Suppressor macrophage treated with lipopolysaccharide for 4 hours (primary cell): Measurements from ENCODE around the gene TBX1.
"Not testable (repeated sequence)": the region's sequence is repeated elsewhere in the genome, so short reads cannot be mapped to it uniquely, and the experiment has no call there.

Experiments
- DNase-seq: peaks from one replicate; pipeline ENCODE4 v3.0.0-alpha.2; 2020

Gene TBX1

GRCh38 chr22:19723232-19723982, 37.2 kb upstream of the TBX1 start, which contains the start of gene GP1BB:
Gene GP1BB, plus strand, starts transcription at chr22:19723539. Its CDS starts 31 bp downstream, at chr22:19723570.
- DNase-seq: peak; percentile 32

- peak; percentile 48 for DNase-seq
Observed at GRCh38 chr22:19723983-19724827, 36.4 kb upstream of the TBX1 start.

GRCh38 chr22:19724927-19725661, 35.5 kb upstream of the TBX1 start:
- DNase-seq: no peak

- DNase-seq: not testable (repeated sequence)
Observed at GRCh38 chr22:19726064-19726788, 34.4 kb upstream of the TBX1 start.

GRCh38 chr22:19727310-19728150, 33.0 kb upstream of the TBX1 start:
- no peak for DNase-seq

- no peak for DNase-seq
Observed at GRCh38 chr22:19728271-19728670, 32.3 kb upstream of the TBX1 start.

GRCh38 chr22:19728836-19729235, 31.7 kb upstream of the TBX1 start:
- no peak for DNase-seq

- no peak for DNase-seq
Observed at GRCh38 chr22:19729507-19729906, 31.1 kb upstream of the TBX1 start.

GRCh38 chr22:19730198-19730597, 30.4 kb upstream of the TBX1 start:
- no peak for DNase-seq

- peak; percentile 88 for DNase-seq
Observed at GRCh38 chr22:19730655-19731360, 29.8 kb upstream of the TBX1 start.

GRCh38 chr22:19731361-19732135, 29.0 kb upstream of the TBX1 start:
- no peak for DNase-seq

GRCh38 chr22:19732403-19733113, 28.0 kb upstream of the TBX1 start:
- no peak for DNase-seq

- DNase-seq: no peak
Observed at GRCh38 chr22:19733755-19734154, 26.8 kb upstream of the TBX1 start.

GRCh38 chr22:19734163-19734562, 26.4 kb upstream of the TBX1 start:
- DNase-seq: no peak

GRCh38 chr22:19734837-19735382, 25.7 kb upstream of the TBX1 start:
- no peak for DNase-seq

GRCh38 chr22:19735665-19736510, 24.7 kb upstream of the TBX1 start:
- no peak for DNase-seq

- DNase-seq: no peak
Observed at GRCh38 chr22:19737846-19738663, 22.5 kb upstream of the TBX1 start.
